AG09309 (cell line): ENCODE measurements around the gene IL25.

Experiments
- DNase-seq: peaks from one replicate; pipeline ENCODE4 v3.0.0-alpha.2; 2010; ENCODE audit warnings: low read depth
- H3K4me3 ChIP-seq: 2 replicates; pipeline ENCODE4 v1.5.1; 2011; ENCODE audit warnings: mild to moderate bottlenecking, low read depth, low read length, moderate library complexity; ENCODE audit not compliant: control insufficient read depth
- TF ChIP-seq, protein P1 (sequence below): IDR thresholded peaks from 2 replicates; pipeline ENCODE4 v1.5.1; 2011; ENCODE audit warnings: mild to moderate bottlenecking, low read depth, low read length, inconsistent platforms; ENCODE audit not compliant: insufficient read depth, control insufficient read depth; ENCODE audit errors: missing control alignments

The IL25 gene

DNA sequence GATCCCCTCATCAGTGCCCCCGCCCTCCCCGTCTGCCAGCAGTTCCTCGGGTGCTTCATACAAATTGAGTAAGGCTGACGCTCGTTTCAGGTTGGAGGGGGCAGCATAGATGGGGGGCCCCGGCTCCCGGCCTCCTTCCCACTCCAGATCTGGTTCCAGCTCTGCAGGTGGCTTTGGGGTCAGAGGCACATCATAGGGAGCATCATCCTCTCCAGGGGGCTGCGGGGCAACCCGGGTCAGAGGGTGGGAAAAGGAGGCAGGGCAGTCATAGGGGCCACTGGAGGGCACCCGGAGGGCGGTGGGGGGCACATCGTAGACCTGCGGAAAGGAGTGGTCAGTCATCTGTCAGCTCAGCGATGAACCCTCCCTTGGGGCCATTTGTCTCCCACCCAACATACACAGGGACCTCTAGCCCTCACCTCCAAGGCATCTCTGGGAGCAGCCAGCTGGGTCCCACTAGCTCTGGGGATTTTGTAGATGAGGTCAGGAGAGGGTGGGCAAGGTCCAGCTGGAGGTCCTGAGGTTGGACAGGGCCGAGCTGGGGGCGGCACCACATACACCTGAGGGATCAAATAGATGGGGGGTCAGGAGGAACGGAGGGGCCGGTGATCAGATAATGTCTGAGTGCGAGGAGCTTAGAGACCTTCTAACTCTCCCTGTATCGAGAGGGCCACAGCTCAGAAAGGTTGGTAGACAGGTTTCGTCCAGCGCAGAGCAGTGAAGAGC lies 12.7 kb upstream of the IL25 start:
- no peak for DNase-seq
- no peak overlapping the region for H3K4me3 ChIP-seq
- TF ChIP-seq, protein P1, sequence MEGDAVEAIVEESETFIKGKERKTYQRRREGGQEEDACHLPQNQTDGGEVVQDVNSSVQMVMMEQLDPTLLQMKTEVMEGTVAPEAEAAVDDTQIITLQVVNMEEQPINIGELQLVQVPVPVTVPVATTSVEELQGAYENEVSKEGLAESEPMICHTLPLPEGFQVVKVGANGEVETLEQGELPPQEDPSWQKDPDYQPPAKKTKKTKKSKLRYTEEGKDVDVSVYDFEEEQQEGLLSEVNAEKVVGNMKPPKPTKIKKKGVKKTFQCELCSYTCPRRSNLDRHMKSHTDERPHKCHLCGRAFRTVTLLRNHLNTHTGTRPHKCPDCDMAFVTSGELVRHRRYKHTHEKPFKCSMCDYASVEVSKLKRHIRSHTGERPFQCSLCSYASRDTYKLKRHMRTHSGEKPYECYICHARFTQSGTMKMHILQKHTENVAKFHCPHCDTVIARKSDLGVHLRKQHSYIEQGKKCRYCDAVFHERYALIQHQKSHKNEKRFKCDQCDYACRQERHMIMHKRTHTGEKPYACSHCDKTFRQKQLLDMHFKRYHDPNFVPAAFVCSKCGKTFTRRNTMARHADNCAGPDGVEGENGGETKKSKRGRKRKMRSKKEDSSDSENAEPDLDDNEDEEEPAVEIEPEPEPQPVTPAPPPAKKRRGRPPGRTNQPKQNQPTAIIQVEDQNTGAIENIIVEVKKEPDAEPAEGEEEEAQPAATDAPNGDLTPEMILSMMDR: no peak

GRCh38 chr14:23360496-23360895 lies 12.1 kb upstream of the IL25 start:
- TF ChIP-seq, protein P1: peak; percentile 12
- no peak overlapping the region for H3K4me3 ChIP-seq
- no peak for DNase-seq

GRCh38 chr14:23361320-23361719 lies 11.3 kb upstream of the IL25 start:
- TF ChIP-seq, protein P1: no peak

DNA sequence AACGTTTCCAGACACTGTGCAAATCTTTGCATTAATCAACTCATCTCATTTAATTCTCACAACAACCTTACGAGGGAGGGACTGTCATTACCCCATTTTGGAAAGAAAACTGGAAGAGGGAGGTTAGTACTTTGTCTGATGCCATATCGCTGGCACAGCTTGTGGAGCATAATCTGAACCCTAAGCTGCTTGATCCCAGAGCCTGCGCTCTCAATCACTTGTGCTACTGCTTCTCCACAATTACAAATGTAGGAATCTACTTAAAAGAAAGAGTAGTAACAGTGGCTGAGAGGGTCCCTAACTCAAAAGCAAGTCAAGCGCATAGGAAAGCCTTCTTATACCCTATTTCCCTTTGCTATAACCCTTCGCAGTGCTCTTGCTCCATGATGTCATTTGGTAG lies 10.8 kb upstream of the IL25 start:
- TF ChIP-seq, protein P1: no peak
- no peak for DNase-seq
- H3K4me3 ChIP-seq: no peak overlapping the region

More at GRCh38 chr14:23361320-23361719, 11.3 kb upstream of the IL25 start:
- H3K4me3 ChIP-seq: no peak overlapping the region
- peak; percentile 23 for DNase-seq

GRCh38 chr14:23362200-23362599 lies 10.4 kb upstream of the IL25 start:
- DNase-seq: no peak
- no peak overlapping the region for H3K4me3 ChIP-seq
- TF ChIP-seq, protein P1: peak; percentile 35

DNA sequence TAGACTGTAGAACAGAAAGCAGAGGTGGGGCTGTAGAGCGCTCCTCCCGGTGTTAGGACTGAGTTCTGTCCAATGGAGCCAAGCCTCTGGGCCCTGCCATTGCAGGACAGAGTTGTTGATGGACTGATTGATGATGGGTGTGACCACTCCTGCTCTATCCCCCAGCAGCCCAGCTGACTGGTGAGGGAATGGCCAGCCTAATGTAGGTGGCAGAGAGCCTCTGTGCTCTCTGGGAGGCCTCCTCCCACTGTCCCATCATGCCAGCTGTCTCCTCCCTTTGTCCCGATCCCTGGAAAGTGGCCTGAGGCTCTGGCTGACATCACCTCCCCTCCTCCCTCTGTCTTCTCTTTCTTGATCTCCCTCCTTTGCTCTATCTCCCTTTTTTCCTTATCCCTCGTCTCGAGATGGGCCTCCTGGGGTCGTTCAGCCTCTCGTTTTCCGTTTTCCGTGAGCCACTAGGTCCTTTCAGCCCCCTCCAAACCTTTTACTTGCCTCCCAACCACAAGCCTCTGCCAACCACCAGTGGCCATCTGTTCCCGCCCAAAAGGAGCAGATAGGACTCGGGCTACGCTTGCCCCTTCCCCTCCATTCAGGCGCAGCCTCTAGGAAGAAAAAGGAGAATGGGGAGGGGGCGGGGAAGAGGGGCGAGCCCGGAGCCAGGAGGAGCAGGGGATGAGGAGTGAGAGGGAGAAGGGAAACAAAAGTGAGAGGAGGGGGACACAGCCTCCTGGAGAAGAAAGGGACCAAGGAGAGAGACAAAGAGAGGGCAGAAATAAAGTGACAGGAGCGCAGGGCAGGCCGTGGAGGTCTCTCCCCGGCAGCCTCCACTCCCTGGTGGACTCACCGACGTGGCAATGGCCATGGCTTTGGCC lies 8.2 kb upstream of the IL25 start:
- H3K4me3 ChIP-seq: peak overlapping the region; percentile 53
- TF ChIP-seq, protein P1: no peak
- DNase-seq: no peak
